Lower leg skin (tissue), 3 donors: ENCODE data around the gene PHRF1.

Source experiments
- CTCF ChIP-seq, 3 donors: fragments of 450-650 bp; IDR thresholded peaks; one replicate each; pipeline ENCODE4 v1.5.1; 2016; ENCODE audit warnings: antibody characterized with exemption in 3 of 3, mild to moderate bottlenecking in 3 of 3, moderate library complexity in 2 of 3
- POLR2A ChIP-seq, 2 donors: fragments of 450-650 bp; IDR thresholded peaks; one replicate each; pipeline ENCODE4 v1.6.1; 2016 to 2017; ENCODE audit warnings: antibody characterized with exemption in 2 of 2, mild to moderate bottlenecking in 1 of 2, moderate library complexity in 1 of 2

DNA sequence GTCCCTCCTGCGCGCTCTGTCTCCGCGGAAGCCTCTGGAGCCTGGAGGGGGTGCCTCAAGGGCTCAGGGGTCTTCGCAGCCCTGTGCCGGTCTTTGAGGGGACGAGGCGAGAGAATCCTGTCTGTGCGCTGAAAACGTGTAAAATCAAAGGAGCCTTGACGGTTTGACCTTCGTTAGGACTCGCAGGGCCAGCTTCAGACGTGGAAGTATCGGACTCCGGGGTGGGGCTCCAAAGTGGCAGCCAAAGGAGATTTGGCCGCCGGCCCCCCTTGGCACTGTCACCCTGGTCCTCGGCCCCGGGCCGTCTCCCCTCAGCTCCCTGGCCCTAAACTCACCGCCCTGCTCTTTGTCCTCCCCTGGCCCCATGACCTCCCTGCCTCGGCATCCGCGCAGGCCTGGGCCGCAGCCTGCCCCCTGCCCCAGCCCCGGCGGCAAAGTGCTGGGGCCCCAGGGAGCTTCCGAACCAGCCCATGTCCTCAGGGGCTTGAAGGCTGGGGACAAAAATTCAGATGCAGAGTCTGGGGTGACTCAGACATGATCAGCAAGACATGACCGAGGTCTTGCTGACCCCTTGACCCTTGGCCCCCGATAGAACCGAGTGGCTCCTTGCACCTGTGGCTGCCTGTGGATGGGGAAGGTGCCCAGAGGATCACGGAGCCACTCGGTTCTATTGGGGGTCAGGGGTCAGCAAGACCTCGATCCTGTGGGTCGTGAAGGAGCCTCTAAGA, 6.9 kb upstream of the PHRF1 start:
- no peak for TF ChIP-seq CTCF (IDR thresholded peaks at IDR 0.05)
- TF ChIP-seq POLR2A (IDR thresholded peaks at IDR 0.05): no peak
